Neural progenitor cell (in vitro differentiated cells): ENCODE data around the gene ANO1. TPM values are rescaled to one million over a fixed set of nuclear protein-coding genes. Genes with fewer than 3 reads are reported as not detected.
"Not testable (repeated sequence)": the region's sequence is repeated elsewhere in the genome, so short reads cannot be mapped to it uniquely, and the experiment has no call there.

ENCODE experiments used
- DNase-seq: peaks from one replicate; pipeline ENCODE4 v3.0.0-alpha.2; 2016; ENCODE audit warnings: low spot score
- H2AFZ ChIP-seq: fragments of 200-600 bp; sonication (generic); replicated peaks from 2 replicates; pipeline ENCODE4 v1.6.1; 2016; ENCODE audit warnings: antibody characterized with exemption
- H3F3A ChIP-seq: fragments of 200-600 bp; sonication (generic); 2 replicates; pipeline ENCODE4 v1.6.1; 2016; ENCODE audit warnings: antibody characterized with exemption, low read depth
- H3K27ac ChIP-seq: fragments of 200-600 bp; sonication (generic); 2 replicates; pipeline ENCODE4 v1.5.1; 2016; ENCODE audit warnings: mild to moderate bottlenecking
- H3K27me3 ChIP-seq: fragments of 200-600 bp; sonication (generic); 2 replicates; pipeline ENCODE4 v1.6.1; 2016; ENCODE audit warnings: mild to moderate bottlenecking, moderate library complexity
- H3K36me3 ChIP-seq: fragments of 200-600 bp; sonication (generic); 2 replicates; pipeline ENCODE4 v1.5.1; 2016
- H3K4me1 ChIP-seq: fragments of 200-600 bp; sonication (generic); 2 replicates; pipeline ENCODE4 v1.6.1; 2016; ENCODE audit warnings: mixed run types
- H3K4me2 ChIP-seq: fragments of 200-600 bp; sonication (generic); 2 replicates; pipeline ENCODE4 v1.6.1; 2016
- H3K4me3 ChIP-seq: fragments of 200-600 bp; sonication (generic); 2 replicates; pipeline ENCODE4 v1.5.1; 2016
- H3K79me2 ChIP-seq: fragments of 200-600 bp; sonication (generic); 2 replicates; pipeline ENCODE4 v1.6.1; 2016; ENCODE audit warnings: low read depth
- H3K9ac ChIP-seq: fragments of 200-600 bp; sonication (generic); 2 replicates; pipeline ENCODE4 v1.6.1; 2016
- H3K9me3 ChIP-seq: fragments of 200-600 bp; sonication (generic); 2 replicates; pipeline ENCODE4 v1.5.1; 2016; ENCODE audit warnings: low read depth
- H4K20me1 ChIP-seq: fragments of 200-600 bp; sonication (generic); 2 replicates; pipeline ENCODE4 v1.6.1; 2016; ENCODE audit warnings: low read depth
- H3K27ac Mint-ChIP-seq: 3 replicates; pipeline ENCODE4 v1.8.0; 2021; ENCODE audit warnings: mixed read lengths
- H3K27me3 Mint-ChIP-seq: 2 replicates; pipeline ENCODE4 v1.8.0; 2022; ENCODE audit warnings: low read depth, mild to moderate bottlenecking, inconsistent platforms, moderate library complexity, mixed read lengths; ENCODE audit not compliant: insufficient read depth
- H3K36me3 Mint-ChIP-seq: 3 replicates; pipeline ENCODE4 v1.8.0; 2021; ENCODE audit warnings: mixed read lengths
- H3K4me1 Mint-ChIP-seq: 3 replicates; pipeline ENCODE4 v1.8.0; 2021; ENCODE audit warnings: mixed read lengths
- H3K4me3 Mint-ChIP-seq: 3 replicates; pipeline ENCODE4 v1.8.0; 2021; ENCODE audit warnings: mild to moderate bottlenecking, moderate library complexity, mixed read lengths
- H3K9me3 Mint-ChIP-seq: 3 replicates; pipeline ENCODE4 v1.8.0; 2020; ENCODE audit warnings: mixed read lengths
- EZH2 ChIP-seq: fragments of 200-600 bp; sonication (generic); IDR thresholded peaks from 2 replicates; pipeline ENCODE4 v1.6.1; 2017; ENCODE audit warnings: antibody characterized with exemption, mild to moderate bottlenecking, moderate library complexity
- EZH2phosphoT487 ChIP-seq: fragments of 200-600 bp; sonication (generic); IDR thresholded peaks from 2 replicates; pipeline ENCODE4 v1.6.1; 2017; ENCODE audit warnings: antibody characterized with exemption
- total RNA-seq: library from RNA; depleted of rRNA; stranded (reverse); fragments of >200 nt; gene quantifications from 2 replicates; pipeline ENCODE4 v1.2.3, GENCODE V29; 2015; ENCODE audit warnings: low replicate concordance
- TF ChIP-seq, protein P1 (sequence below): fragments of 200-600 bp; sonication (generic); IDR thresholded peaks from 2 replicates; pipeline ENCODE4 v1.5.1; 2017; ENCODE audit warnings: antibody characterized with exemption, mild to moderate bottlenecking

The ANO1 gene
- total RNA-seq, 1 donor from 2014 or later, result not detected

DNA sequence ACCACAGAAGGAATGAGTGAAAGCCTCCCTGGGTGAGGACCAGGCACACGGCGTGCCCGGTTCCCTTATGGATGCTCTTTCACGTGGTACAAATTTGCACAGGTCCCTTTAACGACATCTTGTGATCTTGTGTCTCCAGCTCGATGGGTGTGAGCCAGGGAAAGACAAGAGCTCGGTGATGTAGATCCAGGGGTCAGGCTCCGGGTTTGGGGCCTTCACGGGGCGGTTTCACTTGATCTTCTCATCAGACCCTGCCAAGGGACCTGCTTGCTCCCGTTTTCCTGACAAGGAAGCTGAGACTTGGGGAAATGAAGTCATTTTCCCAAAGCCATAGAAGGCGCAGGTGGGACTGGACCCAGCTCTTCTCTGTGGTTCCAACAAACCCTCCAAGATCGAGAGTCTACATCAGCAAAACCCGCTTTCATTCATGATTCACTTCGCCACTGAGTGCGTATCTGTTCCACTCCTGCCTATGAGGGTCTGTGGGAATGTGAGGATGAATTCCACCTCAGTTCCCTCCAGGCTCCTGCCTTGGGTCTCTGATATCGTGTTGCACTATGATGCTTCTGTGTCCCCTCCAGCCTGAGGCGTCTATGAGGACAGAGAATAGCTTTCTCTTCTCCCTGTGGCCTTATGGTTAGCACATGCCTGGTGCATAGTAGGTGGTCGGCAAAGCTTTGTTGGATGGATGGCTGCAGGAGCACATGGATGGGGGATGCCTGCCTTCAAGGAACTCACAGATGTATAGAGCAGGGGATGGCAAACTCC lies 45.0 kb upstream of the ANO1 start:
- TF ChIP-seq EZH2 (no peak), EZH2phosphoT487 (no peak)
- TF ChIP-seq, protein P1, sequence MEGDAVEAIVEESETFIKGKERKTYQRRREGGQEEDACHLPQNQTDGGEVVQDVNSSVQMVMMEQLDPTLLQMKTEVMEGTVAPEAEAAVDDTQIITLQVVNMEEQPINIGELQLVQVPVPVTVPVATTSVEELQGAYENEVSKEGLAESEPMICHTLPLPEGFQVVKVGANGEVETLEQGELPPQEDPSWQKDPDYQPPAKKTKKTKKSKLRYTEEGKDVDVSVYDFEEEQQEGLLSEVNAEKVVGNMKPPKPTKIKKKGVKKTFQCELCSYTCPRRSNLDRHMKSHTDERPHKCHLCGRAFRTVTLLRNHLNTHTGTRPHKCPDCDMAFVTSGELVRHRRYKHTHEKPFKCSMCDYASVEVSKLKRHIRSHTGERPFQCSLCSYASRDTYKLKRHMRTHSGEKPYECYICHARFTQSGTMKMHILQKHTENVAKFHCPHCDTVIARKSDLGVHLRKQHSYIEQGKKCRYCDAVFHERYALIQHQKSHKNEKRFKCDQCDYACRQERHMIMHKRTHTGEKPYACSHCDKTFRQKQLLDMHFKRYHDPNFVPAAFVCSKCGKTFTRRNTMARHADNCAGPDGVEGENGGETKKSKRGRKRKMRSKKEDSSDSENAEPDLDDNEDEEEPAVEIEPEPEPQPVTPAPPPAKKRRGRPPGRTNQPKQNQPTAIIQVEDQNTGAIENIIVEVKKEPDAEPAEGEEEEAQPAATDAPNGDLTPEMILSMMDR, result no peak
- no peak for DNase-seq
- Histone ChIP-seq H3K4me3 (no peak overlapping the region), H3K9ac (no peak overlapping the region), H3F3A (no peaks in the 10 kb centered on the region), H4K20me1 (no peaks in the 10 kb centered on the region), H2AFZ (no peak overlapping the region), H3K27ac (no peak overlapping the region), H3K9me3 (no peaks in the 10 kb centered on the region), H3K27me3 (no peaks in the 10 kb centered on the region), H3K36me3 (no peaks in the 10 kb centered on the region), H3K4me2 (no peak overlapping the region), H3K79me2 (no peaks in the 10 kb centered on the region), H3K4me1 (peaks cover 7% of the 10 kb centered on the region)
- Mint-ChIP-seq H3K27me3 (peaks cover 6% of the 10 kb centered on the region), H3K27ac (no peak overlapping the region), H3K4me1 (peaks cover 21% of the 10 kb centered on the region), H3K36me3 (no peaks in the 10 kb centered on the region), H3K9me3 (peaks cover 5% of the 10 kb centered on the region), H3K4me3 (no peak overlapping the region)

DNA sequence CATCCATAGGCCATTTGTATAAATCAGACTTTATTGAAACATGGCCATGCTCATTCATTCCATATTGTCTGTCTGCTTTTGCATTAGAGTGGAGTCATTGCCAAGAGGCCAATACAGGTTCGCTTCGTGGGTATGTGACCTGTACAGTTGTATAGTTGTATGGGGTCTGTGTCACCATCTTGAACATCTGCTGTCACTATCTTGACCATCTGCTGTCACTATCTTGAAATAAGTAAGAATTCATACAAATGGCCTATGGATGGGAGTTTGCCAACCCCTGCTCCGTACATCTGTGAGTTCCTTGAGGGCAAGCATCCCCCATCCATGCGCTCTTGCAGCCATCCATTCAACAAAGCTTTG lies 44.4 kb upstream of the ANO1 start:
- Mint-ChIP-seq H3K4me3 (no peak overlapping the region), H3K27me3 (peaks cover 6% of the 10 kb centered on the region), H3K4me1 (peaks cover 21% of the 10 kb centered on the region), H3K36me3 (no peaks in the 10 kb centered on the region), H3K27ac (no peak overlapping the region), H3K9me3 (peaks cover 10% of the 10 kb centered on the region)
- TF ChIP-seq, protein P1, result no peak
- TF ChIP-seq EZH2 (no peak), EZH2phosphoT487 (no peak)
- Histone ChIP-seq H3K9me3 (no peaks in the 10 kb centered on the region), H3F3A (no peaks in the 10 kb centered on the region), H3K4me2 (no peak overlapping the region), H3K27ac (no peak overlapping the region), H3K36me3 (no peaks in the 10 kb centered on the region), H3K79me2 (no peaks in the 10 kb centered on the region), H3K4me1 (peaks cover 7% of the 10 kb centered on the region), H4K20me1 (no peaks in the 10 kb centered on the region), H2AFZ (no peak overlapping the region), H3K4me3 (no peak overlapping the region), H3K27me3 (no peaks in the 10 kb centered on the region), H3K9ac (no peak overlapping the region)
- DNase-seq, result no peak

DNA sequence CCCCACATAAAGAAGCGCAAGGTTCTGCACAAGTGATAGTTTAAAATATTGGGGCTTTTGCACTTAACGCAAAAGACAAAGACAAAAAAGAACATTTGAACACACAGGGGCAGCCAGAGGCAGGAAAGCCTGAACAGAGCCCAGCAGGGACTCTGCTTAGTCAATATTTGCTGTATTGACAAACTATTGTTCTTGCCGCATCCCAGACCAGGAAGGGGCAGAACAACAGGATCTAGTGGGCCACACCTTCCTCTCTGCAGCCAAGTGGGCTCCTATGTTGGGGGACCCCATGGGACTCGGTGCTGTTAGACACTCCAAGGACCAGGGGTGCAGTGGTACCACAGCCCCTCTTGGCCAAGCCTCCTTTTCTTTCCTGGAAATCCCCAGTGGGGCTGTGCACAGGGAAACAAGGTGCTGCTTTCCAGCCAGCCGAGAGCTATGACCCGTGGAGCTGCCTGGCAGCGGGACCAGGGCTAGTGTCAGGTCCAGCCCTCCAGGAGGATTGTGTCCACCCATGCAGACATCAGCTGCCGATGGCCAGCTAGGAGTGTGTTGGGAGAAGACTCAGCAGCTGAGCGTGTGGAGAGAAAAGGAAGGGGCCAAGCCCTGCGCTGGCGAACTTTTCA lies 43.3 kb upstream of the ANO1 start:
- H3K27me3 Mint-ChIP-seq, result peaks cover 6% of the 10 kb centered on the region
- no peak overlapping the region for H3K27ac ChIP-seq
- H3K4me3 Mint-ChIP-seq, result no peak overlapping the region
- H3K9ac ChIP-seq, result no peak overlapping the region
- H3K36me3 Mint-ChIP-seq, result no peaks in the 10 kb centered on the region
- H4K20me1 ChIP-seq, result no peaks in the 10 kb centered on the region
- H3K9me3 Mint-ChIP-seq, result peaks cover 14% of the 10 kb centered on the region
- H3K27me3 ChIP-seq, result no peaks in the 10 kb centered on the region
- peaks cover 7% of the 10 kb centered on the region for H3K4me1 ChIP-seq
- peaks cover 15% of the 10 kb centered on the region for H3K4me1 Mint-ChIP-seq
- TF ChIP-seq EZH2phosphoT487 (no peak), EZH2 (no peak)
- TF ChIP-seq, protein P1, result no peak
- no peak overlapping the region for H3K4me2 ChIP-seq
- H3K36me3 ChIP-seq, result no peaks in the 10 kb centered on the region
- no peaks in the 10 kb centered on the region for H3K9me3 ChIP-seq
- no peak overlapping the region for H3K27ac Mint-ChIP-seq
- H2AFZ ChIP-seq, result no peak overlapping the region
- no peak for DNase-seq
- H3K79me2 ChIP-seq, result no peaks in the 10 kb centered on the region
- H3F3A ChIP-seq, result no peaks in the 10 kb centered on the region
- H3K4me3 ChIP-seq, result no peak overlapping the region

DNA sequence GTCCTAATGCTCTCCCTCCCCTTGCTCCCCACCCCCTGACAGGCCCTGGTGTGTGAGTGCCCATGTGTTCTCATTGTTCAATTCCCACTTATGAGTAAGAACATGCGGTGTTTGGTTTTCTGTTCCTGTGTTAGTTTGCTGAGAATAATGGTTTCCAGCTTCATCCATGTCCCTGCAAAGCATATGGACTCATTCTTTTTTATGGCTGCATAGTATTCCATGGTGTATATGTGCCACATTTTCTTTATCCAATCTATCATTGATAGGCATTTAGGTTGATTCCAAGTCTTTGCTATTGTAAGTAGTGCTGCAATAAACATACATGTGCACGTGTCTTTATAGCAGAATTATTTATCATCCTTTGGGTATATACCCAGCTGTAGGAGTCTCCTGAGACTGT lies 42.5 kb upstream of the ANO1 start:
- not testable (repeated sequence) for H3K27ac Mint-ChIP-seq, H3K4me1 ChIP-seq, H3K27ac ChIP-seq, H3K4me2 ChIP-seq, H3K9ac ChIP-seq, H3K4me3 ChIP-seq, H3K79me2 ChIP-seq, H3K9me3 ChIP-seq, H4K20me1 ChIP-seq, H3K36me3 ChIP-seq, H3F3A ChIP-seq, H3K27me3 Mint-ChIP-seq, H3K4me3 Mint-ChIP-seq, H2AFZ ChIP-seq, H3K27me3 ChIP-seq, DNase-seq, H3K36me3 Mint-ChIP-seq
- peaks cover 12% of the 10 kb centered on the region for H3K4me1 Mint-ChIP-seq
- peaks cover 16% of the 10 kb centered on the region for H3K9me3 Mint-ChIP-seq
